ENCODE measurements around the gene ITGB7.
"Not testable (repeated sequence)": the region's sequence is repeated elsewhere in the genome, so short reads cannot be mapped to it uniquely, and the experiment has no call there.

ITGB7 gene

DNA sequence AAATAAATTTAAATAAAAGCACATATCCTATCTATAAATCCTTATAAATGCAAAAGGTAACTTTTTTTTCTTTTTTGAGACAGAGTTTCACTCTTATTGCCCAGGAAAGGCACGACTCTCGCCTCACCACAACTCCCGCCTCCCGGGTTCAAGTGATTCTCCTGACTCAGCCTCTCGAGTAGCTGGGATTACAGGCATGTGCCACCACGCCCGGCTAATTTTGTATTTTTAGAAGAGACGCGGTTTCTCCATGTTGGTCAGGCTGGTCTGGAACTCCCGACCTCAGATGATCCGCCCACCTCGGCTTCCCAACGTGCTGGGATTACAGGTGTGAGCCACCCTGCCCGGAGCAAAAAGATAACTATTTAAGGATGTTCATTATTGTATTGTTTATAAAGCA is 28.2 kb downstream of the ITGB7 start:
- DNase-seq (ENCODE audit: low read depth): not testable (repeated sequence)

DNA sequence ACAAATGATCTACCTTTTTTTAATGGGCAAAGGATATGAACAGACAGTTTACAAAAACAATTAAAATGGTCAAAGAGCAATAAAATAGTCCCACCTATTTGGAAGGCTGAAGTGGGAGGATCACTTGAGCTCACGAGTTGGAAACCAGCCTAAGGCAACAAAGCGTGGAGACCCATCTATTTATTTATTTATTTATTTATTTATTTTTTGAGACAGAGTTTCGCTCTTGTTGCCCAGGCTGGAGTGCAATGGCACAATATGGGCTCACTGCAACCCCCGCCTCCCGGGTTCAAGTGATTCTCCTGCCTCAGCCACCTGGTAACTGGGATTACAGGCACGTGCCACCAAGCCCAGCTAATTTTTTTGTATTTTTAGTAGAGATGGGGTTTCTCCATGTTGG is 29.6 kb downstream of the ITGB7 start:
- not testable (repeated sequence) for DNase-seq (ENCODE audit: low read depth)

GRCh38 chr12:53176750-53177149 is 30.3 kb downstream of the ITGB7 start:
- DNase-seq (ENCODE audit: low read depth): no peak

DNA sequence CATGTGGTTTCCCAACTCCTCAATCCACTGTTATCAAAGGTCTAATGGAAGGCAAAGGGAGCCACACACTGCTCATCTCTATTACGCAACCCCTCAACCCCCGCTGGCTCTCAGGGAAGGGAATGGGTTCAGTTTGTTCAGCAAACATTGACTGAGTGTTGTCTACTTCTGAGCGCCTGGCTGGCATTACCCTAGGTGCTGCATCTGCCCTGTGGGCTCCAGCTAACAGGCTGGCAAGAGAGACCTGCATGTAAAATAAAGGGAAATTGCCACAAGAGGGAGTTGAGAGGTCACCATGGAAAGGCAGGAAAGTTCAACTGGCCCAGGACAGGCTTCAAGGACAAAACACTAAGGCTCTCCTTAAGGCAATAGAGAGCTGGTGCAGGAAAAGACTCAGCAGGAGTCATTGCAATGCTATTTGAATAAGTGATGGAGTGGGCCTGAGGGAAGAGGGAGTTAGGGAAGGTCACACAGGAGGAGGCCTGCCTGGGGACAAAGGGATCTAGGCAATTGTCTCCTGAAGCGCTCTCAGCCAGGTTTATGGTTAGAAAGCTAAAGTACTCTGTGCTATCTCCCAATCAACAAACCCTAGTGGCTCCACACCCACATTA is 32.1 kb downstream of the ITGB7 start:
- DNase-seq (ENCODE audit: low read depth): no peak

- no peak for DNase-seq (ENCODE audit: low read depth)
Measured at GRCh38 chr12:53173085-53173715, 33.9 kb downstream of the ITGB7 start.

DNA sequence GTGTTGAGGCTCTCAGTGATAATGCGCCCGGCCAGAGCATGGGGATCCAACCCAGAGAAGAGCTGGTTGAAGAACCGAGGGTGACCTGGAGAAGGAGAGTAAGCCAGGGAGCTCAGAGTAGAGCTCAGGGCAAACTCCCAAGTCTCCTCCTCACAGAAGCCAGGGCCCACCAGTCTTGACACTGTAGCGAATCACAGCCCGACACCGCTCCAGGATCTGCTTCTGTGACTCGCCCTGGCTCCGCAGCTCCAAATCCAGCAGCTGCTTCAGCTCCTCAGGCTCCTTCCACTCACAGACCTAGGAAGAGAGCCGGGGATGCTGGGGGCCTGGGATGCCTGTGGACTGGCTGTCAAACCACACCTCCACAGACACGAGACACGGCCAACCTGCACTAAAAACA is 34.7 kb downstream of the ITGB7 start:
- DNase-seq (ENCODE audit: low read depth): no peak

DNA sequence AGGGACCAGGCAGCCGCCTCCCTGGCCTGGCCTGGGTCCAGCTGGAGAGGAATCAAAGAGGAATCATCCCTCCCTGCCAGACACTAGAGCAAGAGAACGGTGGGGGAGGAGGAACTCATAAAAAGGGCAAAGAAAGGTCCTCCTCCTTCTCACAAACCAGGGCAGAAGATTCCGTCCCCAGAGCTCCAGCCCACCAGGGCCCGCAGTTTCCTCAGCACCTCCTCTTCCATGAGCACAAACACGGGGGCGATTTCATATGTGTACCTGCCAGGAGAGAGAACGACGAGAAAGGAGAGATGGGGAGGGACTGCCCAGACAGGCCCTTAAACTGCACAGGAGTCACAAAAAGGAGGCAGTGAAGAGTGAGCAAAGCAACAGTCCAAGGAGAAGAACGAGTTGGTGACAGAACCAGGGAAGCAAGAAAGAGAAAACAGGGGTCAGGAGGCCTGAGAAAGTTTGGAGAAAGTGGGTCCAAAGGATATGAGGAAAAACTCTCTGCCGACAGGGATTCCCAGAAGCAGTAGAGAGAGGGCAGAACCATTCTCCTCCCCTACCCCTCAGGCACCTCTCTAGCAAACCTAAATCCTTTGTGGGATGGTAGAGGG is 35.2 kb downstream of the ITGB7 start:
- DNase-seq (ENCODE audit: low read depth): no peak

GRCh38 chr12:53170876-53171724 is 36.0 kb downstream of the ITGB7 start:
- no peak for DNase-seq (ENCODE audit: low read depth)

- DNase-seq (ENCODE audit: low read depth): no peak
Measured at GRCh38 chr12:53170215-53170614, 36.8 kb downstream of the ITGB7 start.

DNA sequence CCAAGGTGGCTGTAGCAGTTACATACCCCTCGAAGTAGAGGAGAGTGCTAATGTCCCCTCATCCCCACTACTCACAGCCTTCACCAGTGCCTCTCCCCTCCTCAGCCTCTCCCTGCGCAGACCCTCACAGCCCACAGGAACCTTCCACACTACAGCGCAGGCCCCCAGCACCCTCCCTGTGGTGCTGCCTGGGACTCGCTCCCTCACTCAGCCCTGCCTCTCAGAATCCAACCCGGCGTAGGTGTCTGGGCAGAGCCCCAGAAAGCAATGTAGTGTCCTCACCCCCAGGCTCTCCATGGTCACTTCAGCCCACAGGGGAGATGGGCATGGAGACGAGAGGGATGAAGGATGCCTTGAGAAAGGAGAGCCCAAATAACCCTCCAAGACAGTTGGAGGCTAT is 37.4 kb downstream of the ITGB7 start:
- DNase-seq (ENCODE audit: low read depth): no peak

DNA sequence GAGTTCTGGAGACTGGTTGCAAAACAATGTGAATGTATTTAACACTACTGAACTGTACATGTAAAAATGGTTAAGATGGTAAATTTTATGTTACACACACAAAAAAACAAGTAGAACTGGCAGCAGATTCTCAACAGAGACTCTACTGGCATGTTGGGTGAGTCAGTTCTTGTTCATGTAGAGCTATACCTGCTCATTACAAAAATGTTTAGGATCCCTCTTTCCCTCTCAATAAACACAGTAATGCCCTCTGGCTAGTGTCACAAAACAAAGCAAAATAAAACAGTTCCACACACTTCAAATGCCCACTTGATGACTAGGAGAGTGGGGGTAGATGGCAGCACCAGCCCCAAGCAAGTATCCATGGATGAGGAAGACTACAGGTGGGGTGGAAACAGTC is 40.2 kb downstream of the ITGB7 start:
- DNase-seq (ENCODE audit: low read depth): no peak

- DNase-seq (ENCODE audit: low read depth): not testable (repeated sequence)
Measured at GRCh38 chr12:53163008-53163407, 44.0 kb downstream of the ITGB7 start.

DNA sequence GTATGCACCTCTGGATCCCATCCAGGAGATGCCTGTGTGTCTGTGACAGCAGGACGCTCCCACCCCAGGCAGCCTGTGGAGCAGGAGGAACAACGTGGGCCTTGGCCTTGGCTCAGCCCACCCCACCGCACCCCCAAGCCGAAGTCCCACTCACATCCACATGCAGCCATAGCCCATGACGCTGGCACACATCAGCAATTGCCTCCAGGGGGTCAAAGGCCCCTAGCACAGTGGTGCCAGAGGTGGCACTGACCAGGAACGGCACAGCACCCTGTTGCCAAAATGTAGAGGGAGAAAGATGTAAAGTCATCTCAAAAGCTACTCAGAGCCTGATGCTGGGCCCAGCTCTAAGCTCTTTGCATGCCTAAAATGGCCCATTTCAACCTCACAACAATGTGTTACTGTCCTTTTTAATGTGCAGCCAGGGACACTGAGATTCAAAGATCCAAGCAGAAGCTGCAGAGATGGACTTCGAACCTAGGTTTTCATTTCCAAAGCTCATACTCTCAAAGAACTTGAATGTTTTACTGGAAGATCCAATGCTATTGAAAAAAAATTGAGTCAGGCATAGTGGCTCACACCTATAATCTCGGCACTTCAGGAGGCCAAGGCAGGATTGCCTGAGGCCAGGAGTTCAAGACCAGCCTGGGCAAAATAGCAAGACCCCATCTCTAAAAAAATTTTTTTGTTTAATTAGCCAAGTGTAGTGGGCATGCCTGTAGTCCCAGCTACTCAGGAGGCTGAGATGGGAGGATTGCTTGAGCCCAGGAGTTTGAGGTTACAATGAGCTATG is 45.7 kb downstream of the ITGB7 start:
- no peak for DNase-seq (ENCODE audit: low read depth)

- no peak for DNase-seq (ENCODE audit: low read depth)
Measured at GRCh38 chr12:53160673-53161072, 46.4 kb downstream of the ITGB7 start.

- DNase-seq (ENCODE audit: low read depth): no peak
Measured at GRCh38 chr12:53160000-53160399, 47.1 kb downstream of the ITGB7 start.

- peak; percentile 52 for DNase-seq (ENCODE audit: low read depth)
Measured at GRCh38 chr12:53159195-53159839, 47.7 kb downstream of the ITGB7 start.

DNA sequence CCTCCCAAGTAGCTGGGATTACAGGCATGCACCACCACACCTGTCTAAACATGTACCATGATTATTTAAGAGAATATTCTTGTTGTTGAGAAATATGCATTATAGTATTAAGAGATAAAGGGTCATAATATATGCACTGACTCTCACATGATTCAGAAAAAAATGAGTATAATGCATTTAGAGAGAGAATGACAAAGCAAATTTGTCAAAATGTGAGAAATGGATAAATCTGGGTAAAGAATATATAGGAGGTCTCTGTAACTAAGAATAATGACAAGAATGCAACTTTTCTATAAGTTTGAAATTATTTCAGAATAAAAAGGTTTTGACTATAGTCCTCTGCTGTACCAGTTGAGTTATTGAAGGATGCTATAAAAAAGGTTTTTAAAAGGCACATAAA is 54.7 kb downstream of the ITGB7 start:
- DNase-seq (ENCODE audit: low read depth): no peak

DNA sequence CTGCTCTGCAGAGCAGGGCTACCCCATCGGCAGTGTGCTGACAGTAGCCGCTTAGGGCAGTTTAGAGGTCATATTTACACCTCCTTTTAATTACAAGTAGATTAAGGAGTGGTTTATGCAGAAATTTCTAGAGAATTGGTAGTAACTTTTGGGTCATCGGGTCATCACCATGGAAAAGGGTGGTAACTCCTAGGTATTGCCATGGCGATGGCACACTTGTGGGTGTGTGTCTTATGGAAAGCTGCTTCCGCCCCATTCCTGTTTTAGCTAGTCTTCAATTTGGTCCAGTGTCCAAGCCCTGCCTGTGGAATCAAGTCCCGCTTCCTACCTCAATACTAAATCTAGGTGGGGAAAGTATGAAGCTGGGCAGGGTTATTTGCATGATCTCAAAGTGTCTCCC is 56.0 kb downstream of the ITGB7 start:
- no peak for DNase-seq (ENCODE audit: low read depth)

DNA sequence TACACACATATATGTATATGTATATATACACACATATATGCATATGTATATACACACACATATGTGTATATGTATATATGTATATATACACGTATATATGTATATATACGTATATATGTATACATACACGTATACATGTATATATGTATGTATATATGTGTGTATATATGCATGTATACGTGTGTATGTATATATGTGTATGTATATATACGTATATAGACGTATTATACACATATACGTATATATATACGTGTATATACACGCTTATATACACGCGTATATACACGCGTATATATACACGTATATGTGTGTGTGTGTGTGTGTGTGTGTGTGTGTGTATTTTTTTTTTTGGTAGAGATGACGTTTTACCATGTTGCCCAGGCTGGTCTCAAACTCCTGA is 59.4 kb downstream of the ITGB7 start:
- no peak for DNase-seq (ENCODE audit: low read depth)

GRCh38 chr12:53147181-53147580 is 59.9 kb downstream of the ITGB7 start:
- no peak for DNase-seq (ENCODE audit: low read depth)

All from stromal cell of bone marrow (primary cell).